IMR-90 (cell line): Measurements from ENCODE around the gene KRTAP5-5. TPM values are rescaled to one million over a fixed set of nuclear protein-coding genes. Genes with fewer than 3 reads are reported as not detected.

Source experiments
- ATAC-seq: fragments of 200-7000 bp; cut with Tn5 transposase; 2 replicates; pipeline ENCODE4 v1.9.1; 2020; ENCODE audit warnings: low read depth, mild to moderate bottlenecking, moderate library complexity
- BruUV-seq: library from RNA; stranded (reverse); fragments of 400-500 nt; replicated peaks from 2 replicates; lab custom pipeline; 2021; lab: Mats Ljungman, UMichigan
- CTCF ChIA-PET: fragments of 300-600 bp; formaldehyde crosslinking; extraction: SDS; loops from one replicate; lab custom pipeline; 2021; ENCODE audit warnings: antibody characterized with exemption; lab: Yijun Ruan, JAX
- POLR2A ChIA-PET: fragments of 300-600 bp; sonication (Branson Sonifier 250); formaldehyde crosslinking; loops from one replicate; lab custom pipeline; 2022; ENCODE audit warnings: antibody characterized with exemption; ENCODE audit not compliant: unreplicated experiment; lab: Charles Lee
- DNase-seq: peaks from one replicate; pipeline ENCODE4 v3.0.0; 2013
- H2AFZ ChIP-seq: replicated peaks from 2 replicates; pipeline ENCODE3; 2013; ENCODE audit warnings: low read length, mild to moderate bottlenecking; ENCODE audit not compliant: poor library complexity
- H2AK5ac ChIP-seq: 2 replicates; pipeline ENCODE4 v1.6.1; 2013; ENCODE audit warnings: low read depth, low read length, inconsistent platforms
- H2AK9ac ChIP-seq: replicated peaks from 2 replicates; pipeline ENCODE3; 2013; ENCODE audit warnings: mild to moderate bottlenecking, low read depth, low read length, moderate library complexity; ENCODE audit not compliant: poor library complexity
- H2BK120ac ChIP-seq: 2 replicates; pipeline ENCODE4 v1.6.1; 2013; ENCODE audit warnings: low read depth, low read length, inconsistent platforms
- H2BK15ac ChIP-seq: 3 replicates; pipeline ENCODE4 v1.6.1; 2013; ENCODE audit warnings: low read depth, low read length, inconsistent platforms
- H2BK20ac ChIP-seq: 2 replicates; pipeline ENCODE4 v1.6.1; 2013; ENCODE audit warnings: low read depth, mild to moderate bottlenecking, inconsistent platforms, low read length, moderate library complexity
- H2BK5ac ChIP-seq: 2 replicates; pipeline ENCODE4 v1.6.1; 2013; ENCODE audit warnings: mild to moderate bottlenecking, low read depth, low read length, inconsistent platforms; ENCODE audit not compliant: poor library complexity, severe bottlenecking
- H3K14ac ChIP-seq: replicated peaks from 2 replicates; pipeline ENCODE4 v1.6.1; 2013; ENCODE audit warnings: low read depth, low read length, inconsistent platforms
- H3K18ac ChIP-seq: 2 replicates; pipeline ENCODE4 v1.6.1; 2013; ENCODE audit warnings: low read depth, low read length, control low read depth
- H3K23ac ChIP-seq: 2 replicates; pipeline ENCODE4 v1.6.1; 2013; ENCODE audit warnings: low read depth, low read length, inconsistent platforms
- H3K27ac ChIP-seq: 2 replicates; pipeline ENCODE4 v1.5.1; 2013; ENCODE audit warnings: mild to moderate bottlenecking, control low read depth, low read length; ENCODE audit not compliant: insufficient read depth
- H3K27me3 ChIP-seq: 2 replicates; pipeline ENCODE4 v1.6.1; 2013; ENCODE audit warnings: low read length; ENCODE audit not compliant: control insufficient read depth, insufficient read depth
- H3K36me3 ChIP-seq: 2 replicates; pipeline ENCODE4 v1.6.1; 2013; ENCODE audit warnings: low read length, mixed read lengths; ENCODE audit not compliant: control insufficient read depth, insufficient read depth
- H3K4ac ChIP-seq: 2 replicates; pipeline ENCODE4 v1.6.1; 2013; ENCODE audit warnings: low read depth, low read length, inconsistent platforms
- H3K4me1 ChIP-seq: 2 replicates; pipeline ENCODE4 v1.6.1; 2013; ENCODE audit warnings: low read length, mixed read lengths; ENCODE audit not compliant: control insufficient read depth, insufficient read depth
- H3K4me2 ChIP-seq: 2 replicates; pipeline ENCODE4 v1.6.1; 2013; ENCODE audit warnings: low read depth, mild to moderate bottlenecking, control low read depth, low read length, moderate library complexity
- H3K4me3 ChIP-seq: 2 replicates; pipeline ENCODE4 v1.5.1; 2013; ENCODE audit warnings: low read depth, mild to moderate bottlenecking, control low read depth, low read length, moderate library complexity; ENCODE audit not compliant: insufficient read depth
- H3K56ac ChIP-seq: 2 replicates; pipeline ENCODE4 v1.6.1; 2013; ENCODE audit warnings: low read length, inconsistent platforms; ENCODE audit not compliant: insufficient read depth; ENCODE audit errors: extremely low read depth
- H3K79me1 ChIP-seq, 2 experiments: 2 replicates each; pipeline ENCODE4 v1.6.1; 2013; ENCODE audit warnings: low read length in 2 of 2, inconsistent platforms in 1 of 2, low read depth in 1 of 2
- H3K9ac ChIP-seq: 2 replicates; pipeline ENCODE4 v1.6.1; 2013; ENCODE audit warnings: low read depth, low read length, control low read depth
- H3K9me1 ChIP-seq: 2 replicates; pipeline ENCODE4 v1.6.1; 2013; ENCODE audit warnings: low read length, inconsistent platforms; ENCODE audit not compliant: insufficient read depth
- H3K9me3 ChIP-seq: 2 replicates; pipeline ENCODE4 v1.6.1; 2013; ENCODE audit warnings: low read length; ENCODE audit not compliant: control insufficient read depth, insufficient read depth
- H4K20me1 ChIP-seq: 2 replicates; pipeline ENCODE4 v1.6.1; 2013; ENCODE audit warnings: low read length, inconsistent platforms; ENCODE audit not compliant: insufficient read depth
- H4K5ac ChIP-seq: 2 replicates; pipeline ENCODE4 v1.6.1; 2013; ENCODE audit warnings: mild to moderate bottlenecking, low read depth, low read length, control low read depth
- H4K8ac ChIP-seq, 2 experiments: 2 replicates each; pipeline ENCODE4 v1.6.1; 2013; ENCODE audit warnings: low read depth in 2 of 2, low read length in 2 of 2, control low read depth in 1 of 2, inconsistent platforms in 1 of 2
- H4K91ac ChIP-seq: 2 replicates; pipeline ENCODE4 v1.6.1; 2013; ENCODE audit warnings: low read depth, low read length, inconsistent platforms; ENCODE audit not compliant: insufficient read depth
- BHLHE40 ChIP-seq: fragments of 150-350 bp; IDR thresholded peaks from 2 replicates; pipeline ENCODE4 v1.6.1; 2016; ENCODE audit warnings: mild to moderate bottlenecking, low read depth, low read length
- CEBPB ChIP-seq: IDR thresholded peaks from 2 replicates; pipeline ENCODE4 v1.6.1; 2012; ENCODE audit warnings: low read depth, low read length, improper control_type of control experiment
- CHD1 ChIP-seq: IDR thresholded peaks from 2 replicates; pipeline ENCODE4 v1.6.1; 2012; ENCODE audit warnings: low read depth, low read length, improper control_type of control experiment
- FOS ChIP-seq: fragments of 150-350 bp; IDR thresholded peaks from 2 replicates; pipeline ENCODE4 v1.6.1; 2016; ENCODE audit warnings: low read depth, low read length
- MAFK ChIP-seq: IDR thresholded peaks from 2 replicates; pipeline ENCODE4 v1.6.1; 2012; ENCODE audit warnings: low read depth, low read length, improper control_type of control experiment
- MAZ ChIP-seq: IDR thresholded peaks from 2 replicates; pipeline ENCODE4 v1.6.1; 2012; ENCODE audit warnings: low read depth, mild to moderate bottlenecking, low read length, improper control_type of control experiment, moderate library complexity, borderline replicate concordance
- MXI1 ChIP-seq: IDR thresholded peaks from 2 replicates; pipeline ENCODE4 v1.6.1; 2012; ENCODE audit warnings: low read depth, mild to moderate bottlenecking, low read length, moderate library complexity, borderline replicate concordance
- NFE2L2 ChIP-seq: fragments of 150-350 bp; IDR thresholded peaks from 2 replicates; pipeline ENCODE4 v1.6.1; 2016; ENCODE audit warnings: low read depth, mild to moderate bottlenecking, low read length
- POLR2A ChIP-seq: IDR thresholded peaks from 2 replicates; pipeline ENCODE4 v1.6.1; 2012; ENCODE audit warnings: mild to moderate bottlenecking, low read depth, low read length
- RAD21 ChIP-seq: IDR thresholded peaks from 2 replicates; pipeline ENCODE4 v1.6.1; 2012; ENCODE audit warnings: low read length, improper control_type of control experiment
- RCOR1 ChIP-seq: IDR thresholded peaks from 2 replicates; pipeline ENCODE4 v1.6.1; 2012; ENCODE audit warnings: mild to moderate bottlenecking, low read length, improper control_type of control experiment; ENCODE audit not compliant: insufficient replicate concordance
- RFX5 ChIP-seq: IDR thresholded peaks from 2 replicates; pipeline ENCODE4 v1.8.0; 2012; ENCODE audit warnings: low read depth, mild to moderate bottlenecking, low read length, moderate library complexity
- SMC3 ChIP-seq: fragments of 150-350 bp; IDR thresholded peaks from 2 replicates; pipeline ENCODE4 v1.6.1; 2016; ENCODE audit warnings: low read depth, mild to moderate bottlenecking, antibody characterized with exemption, low read length, moderate library complexity
- WGBS, 2 experiments: methylation state at CpG; one replicate each; pipeline versions ENCODE4 v1.1.5 to v1.1.7; 2013; ENCODE audit warnings: missing lambda C conversion rate in 2 of 2; ENCODE audit not compliant: insufficient read length in 1 of 2; ENCODE audit errors: extremely low coverage in 2 of 2; 5-methylcytosine and 5-hydroxymethylcytosine counted together
- dilution Hi-C: fragments of 300-500 bp; cut with HindIII; formaldehyde crosslinking; loops from one replicate; pipeline ENCODE4 v1.14.3; 2018; ENCODE audit warnings: low sequenced_read_pairs; ENCODE audit not compliant: unreplicated experiment
- in situ Hi-C: fragments of 300-500 bp; cut with MboI; formaldehyde crosslinking; loops from 3 replicates; pipeline ENCODE4 v1.14.3; 2019; ENCODE audit warnings: low sequenced_read_pairs, inconsistent platforms, mixed read lengths
- intact Hi-C: fragments of 100-400 bp; cut with micrococcal nuclease; formaldehyde crosslinking; loops from 2 replicates; pipeline ENCODE4 v1.10.0; 2022
- polyA plus RNA-seq, 3 experiments: library from polyadenylated mRNA; depleted of rRNA; stranded (reverse); fragments of >200 nt; gene quantifications; 2 replicates each; pipeline ENCODE4 v1.2.3, GENCODE V29; 2012; ENCODE audit warnings: low replicate concordance in 1 of 3
- total RNA-seq: library from RNA; depleted of rRNA; stranded (reverse); fragments of >200 nt; gene quantifications from 2 replicates; pipeline ENCODE4 v1.2.3, GENCODE V29; 2012
- TF ChIP-seq, protein P1 (sequence below): conservative IDR thresholded peaks from 2 replicates; pipeline ENCODE4 v1.5.1; 2012; ENCODE audit warnings: mild to moderate bottlenecking, low read depth, low read length, improper control_type of control experiment
- TF ChIP-seq, protein P2 (sequence below): fragments of 150-350 bp; IDR thresholded peaks from 2 replicates; pipeline ENCODE4 v1.6.1; 2016; ENCODE audit warnings: low read depth, mild to moderate bottlenecking, low read length, moderate library complexity, borderline replicate concordance
- TF ChIP-seq, protein P3 (sequence below): fragments of 150-350 bp; IDR thresholded peaks from 2 replicates; pipeline ENCODE4 v1.6.1; 2017; ENCODE audit warnings: mild to moderate bottlenecking, antibody characterized with exemption, low read length, low read depth

KRTAP5-5 gene
- total and polyA plus RNA-seq, 2 of the 4 experiments (the other 2 are of a cell fraction) = not detected

DNA sequence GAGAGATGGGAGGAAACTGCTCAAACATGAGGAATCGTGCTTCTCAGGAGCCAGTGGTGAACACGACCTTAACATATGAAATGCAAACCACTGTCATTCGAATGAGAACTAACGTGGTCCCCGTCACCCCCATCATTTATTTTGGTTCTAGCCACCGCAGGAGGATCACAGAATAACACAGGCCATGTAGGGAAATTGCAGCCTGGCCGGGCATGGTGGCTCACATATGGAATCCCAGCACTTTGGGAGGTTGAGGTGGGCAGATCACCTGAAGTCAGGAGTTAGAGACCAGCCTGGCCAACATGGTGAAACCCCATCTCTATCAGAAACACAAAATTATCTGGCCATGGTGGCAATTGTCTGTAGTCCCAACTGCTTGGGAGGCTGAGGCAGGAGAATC is 27.1 kb downstream of the KRTAP5-5 start:
- H3K56ac ChIP-seq = no peak overlapping the region
- no peak overlapping the region for H3K27ac ChIP-seq
- dilution Hi-C loops = no loop called here
- in situ Hi-C loops = no loop called here
- DNase-seq = no peak
- no peak overlapping the region for H2AFZ ChIP-seq
- H2AK9ac ChIP-seq = no peak overlapping the region
- no peak overlapping the region for H3K4ac ChIP-seq
- no peak overlapping the region for H2BK120ac ChIP-seq
- peaks cover 48% of the 10 kb centered on the region for H3K27me3 ChIP-seq
- CTCF ChIA-PET = no interaction called here
- no peak overlapping the region for H2BK5ac ChIP-seq
- no peak for ATAC-seq
- H3K9ac ChIP-seq = no peak overlapping the region
- no peak overlapping the region for H3K18ac ChIP-seq
- no peak overlapping the region for H4K91ac ChIP-seq
- TF ChIP-seq POLR2A (no peak), MAFK (no peak), CHD1 (no peak), MXI1 (no peak), BHLHE40 (no peak), RFX5 (no peak), RAD21 (no peak), NFE2L2 (no peak), MAZ (no peak), FOS (no peak), RCOR1 (no peak), CEBPB (no peak), SMC3 (no peak)
- TF ChIP-seq, protein P1, sequence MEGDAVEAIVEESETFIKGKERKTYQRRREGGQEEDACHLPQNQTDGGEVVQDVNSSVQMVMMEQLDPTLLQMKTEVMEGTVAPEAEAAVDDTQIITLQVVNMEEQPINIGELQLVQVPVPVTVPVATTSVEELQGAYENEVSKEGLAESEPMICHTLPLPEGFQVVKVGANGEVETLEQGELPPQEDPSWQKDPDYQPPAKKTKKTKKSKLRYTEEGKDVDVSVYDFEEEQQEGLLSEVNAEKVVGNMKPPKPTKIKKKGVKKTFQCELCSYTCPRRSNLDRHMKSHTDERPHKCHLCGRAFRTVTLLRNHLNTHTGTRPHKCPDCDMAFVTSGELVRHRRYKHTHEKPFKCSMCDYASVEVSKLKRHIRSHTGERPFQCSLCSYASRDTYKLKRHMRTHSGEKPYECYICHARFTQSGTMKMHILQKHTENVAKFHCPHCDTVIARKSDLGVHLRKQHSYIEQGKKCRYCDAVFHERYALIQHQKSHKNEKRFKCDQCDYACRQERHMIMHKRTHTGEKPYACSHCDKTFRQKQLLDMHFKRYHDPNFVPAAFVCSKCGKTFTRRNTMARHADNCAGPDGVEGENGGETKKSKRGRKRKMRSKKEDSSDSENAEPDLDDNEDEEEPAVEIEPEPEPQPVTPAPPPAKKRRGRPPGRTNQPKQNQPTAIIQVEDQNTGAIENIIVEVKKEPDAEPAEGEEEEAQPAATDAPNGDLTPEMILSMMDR = no peak
- TF ChIP-seq, protein P2, sequence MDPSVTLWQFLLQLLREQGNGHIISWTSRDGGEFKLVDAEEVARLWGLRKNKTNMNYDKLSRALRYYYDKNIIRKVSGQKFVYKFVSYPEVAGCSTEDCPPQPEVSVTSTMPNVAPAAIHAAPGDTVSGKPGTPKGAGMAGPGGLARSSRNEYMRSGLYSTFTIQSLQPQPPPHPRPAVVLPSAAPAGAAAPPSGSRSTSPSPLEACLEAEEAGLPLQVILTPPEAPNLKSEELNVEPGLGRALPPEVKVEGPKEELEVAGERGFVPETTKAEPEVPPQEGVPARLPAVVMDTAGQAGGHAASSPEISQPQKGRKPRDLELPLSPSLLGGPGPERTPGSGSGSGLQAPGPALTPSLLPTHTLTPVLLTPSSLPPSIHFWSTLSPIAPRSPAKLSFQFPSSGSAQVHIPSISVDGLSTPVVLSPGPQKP = no peak
- TF ChIP-seq, protein P3, sequence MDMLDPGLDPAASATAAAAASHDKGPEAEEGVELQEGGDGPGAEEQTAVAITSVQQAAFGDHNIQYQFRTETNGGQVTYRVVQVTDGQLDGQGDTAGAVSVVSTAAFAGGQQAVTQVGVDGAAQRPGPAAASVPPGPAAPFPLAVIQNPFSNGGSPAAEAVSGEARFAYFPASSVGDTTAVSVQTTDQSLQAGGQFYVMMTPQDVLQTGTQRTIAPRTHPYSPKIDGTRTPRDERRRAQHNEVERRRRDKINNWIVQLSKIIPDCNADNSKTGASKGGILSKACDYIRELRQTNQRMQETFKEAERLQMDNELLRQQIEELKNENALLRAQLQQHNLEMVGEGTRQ = no peak
- intact Hi-C loops = no loop called here
- no peaks in the 10 kb centered on the region for H3K36me3 ChIP-seq
- H2BK15ac ChIP-seq = no peak overlapping the region
- H4K20me1 ChIP-seq = no peaks in the 10 kb centered on the region
- H2AK5ac ChIP-seq = no peak overlapping the region
- no peak overlapping the region for H3K14ac ChIP-seq
- POLR2A ChIA-PET = no interaction called here
- no peak overlapping the region for H4K8ac ChIP-seq
- no peak overlapping the region for H3K4me3 ChIP-seq
- no peaks in the 10 kb centered on the region for H3K9me3 ChIP-seq
- no peaks in the 10 kb centered on the region for H3K9me1 ChIP-seq
- no peaks in the 10 kb centered on the region for H3K79me1 ChIP-seq
- no peaks in the 10 kb centered on the region; the same call in 1 of the 2 replicates for H3K4me1 ChIP-seq
- H3K23ac ChIP-seq = no peak overlapping the region
- no CpG with 5 or more reads among the region's 7 CpGs for WGBS, 2 experiments
- no peak overlapping the region for H3K4me2 ChIP-seq
- BruUV-seq = no TSS peak
- H2BK20ac ChIP-seq = no peak overlapping the region
- no peak overlapping the region for H4K5ac ChIP-seq
